Endothelial cell of umbilical vein (primary cell): ENCODE results near the gene GRK5. TPM values are rescaled to one million over a fixed set of nuclear protein-coding genes. Genes with fewer than 3 reads are reported as not detected.

ENCODE experiments used
- BruUV-seq: library from RNA; stranded (reverse); fragments of 400-500 nt; replicated peaks from 2 replicates; lab custom pipeline; 2021; lab: Mats Ljungman, UMichigan
- CTCF ChIA-PET: fragments of 300-600, 350-600 bp; sonication (Branson Sonifier 250); formaldehyde crosslinking; loops from one replicate; lab custom pipeline; 2021; ENCODE audit warnings: antibody characterized with exemption, inconsistent platforms; lab: Charles Lee
- POLR2A ChIA-PET: fragments of 300-600, 350-600 bp; sonication (Branson Sonifier 250); formaldehyde crosslinking; loops from one replicate; lab custom pipeline; 2021; ENCODE audit warnings: antibody characterized with exemption, inconsistent platforms; lab: Charles Lee
- DNase-seq: peaks from one replicate; pipeline ENCODE4 v3.0.0-alpha.2; 2011; ENCODE audit warnings: low read depth, low spot score
- FAIRE-seq: peaks from 2 replicates; lab custom pipeline; 2011; peaks lifted over from hg19 to GRCh38; lab: Jason Lieb, UNC
- H2AFZ ChIP-seq: 2 replicates; pipeline ENCODE4 v1.6.0; 2012; ENCODE audit warnings: low read depth, low read length, control low read depth, inconsistent platforms
- H3K27ac ChIP-seq: 2 replicates; pipeline ENCODE4 v1.5.1; 2011; ENCODE audit warnings: low read depth, mild to moderate bottlenecking, control low read depth, low read length, moderate library complexity; ENCODE audit not compliant: insufficient read depth
- H3K27me3 ChIP-seq, 2 experiments: 2 replicates each; pipeline versions ENCODE4 v1.6.0 to v1.6.1; 2011; ENCODE audit warnings: low read length in 2 of 2, mixed read lengths in 1 of 2; ENCODE audit not compliant: control insufficient read depth in 2 of 2, insufficient read depth in 2 of 2
- H3K36me3 ChIP-seq, 2 experiments: 2 replicates in 1 of 2; 3 replicates in 1 of 2; pipeline ENCODE4 v1.5.1; 2011; ENCODE audit warnings: low read length in 2 of 2, mild to moderate bottlenecking in 1 of 2, moderate library complexity in 1 of 2; ENCODE audit not compliant: control insufficient read depth in 2 of 2, insufficient read depth in 2 of 2; ENCODE audit errors: extremely low read depth in 1 of 2
- H3K4me1 ChIP-seq: 3 replicates; pipeline ENCODE4 v1.5.1; 2011; ENCODE audit warnings: mild to moderate bottlenecking, low read length; ENCODE audit not compliant: control insufficient read depth, insufficient read depth; ENCODE audit errors: extremely low read depth
- H3K4me2 ChIP-seq: 2 replicates; pipeline ENCODE4 v1.6.1; 2011; ENCODE audit warnings: low read length, control low read depth, mixed read lengths; ENCODE audit not compliant: insufficient read depth
- H3K4me3 ChIP-seq, 3 experiments: fragments of 200-600 bp in 1 of 3; sonication (generic), shearing (Covaris generic) in 1 of 3; replicated peaks in 1 of 3; 2 replicates each; pipeline ENCODE4 v1.5.1; 2011 to 2016; ENCODE audit warnings: control low read depth in 3 of 3, low read length in 3 of 3, mild to moderate bottlenecking in 2 of 3, inconsistent platforms in 1 of 3, low read depth in 1 of 3, moderate library complexity in 1 of 3; ENCODE audit not compliant: insufficient read depth in 1 of 3
- H3K79me2 ChIP-seq: 2 replicates; pipeline ENCODE4 v1.6.0; 2012; ENCODE audit warnings: low read length, inconsistent platforms; ENCODE audit not compliant: control insufficient read depth, insufficient read depth
- H3K9ac ChIP-seq: replicated peaks from 2 replicates; pipeline ENCODE3; 2011; ENCODE audit warnings: low read length, control low read depth; ENCODE audit not compliant: insufficient read depth; ENCODE audit errors: extremely low read depth
- H3K9me1 ChIP-seq: replicated peaks from 3 replicates; pipeline ENCODE4 v1.6.0; 2011; ENCODE audit warnings: mild to moderate bottlenecking, low read length; ENCODE audit not compliant: control insufficient read depth, insufficient read depth; ENCODE audit errors: extremely low read depth
- H3K9me3 ChIP-seq: replicated peaks from 2 replicates; pipeline ENCODE4 v1.5.1; 2012; ENCODE audit warnings: low read length, inconsistent platforms; ENCODE audit not compliant: control insufficient read depth, insufficient read depth
- H4K20me1 ChIP-seq: replicated peaks from 2 replicates; pipeline ENCODE3; 2011; ENCODE audit warnings: mild to moderate bottlenecking, low read length; ENCODE audit not compliant: control insufficient read depth, insufficient read depth; ENCODE audit errors: extremely low read depth
- CTCF ChIP-seq, 2 donors: IDR thresholded peaks; 1 replicate in 1 of 2; 2 replicates in 1 of 2; pipeline ENCODE4 v1.5.1; 2011; ENCODE audit warnings: low read length in 2 of 2, mild to moderate bottlenecking in 2 of 2, moderate library complexity in 2 of 2, control low read depth in 1 of 2, inconsistent platforms in 1 of 2, low read depth in 1 of 2; ENCODE audit not compliant: insufficient read depth in 1 of 2; ENCODE audit errors: extremely low read depth in 1 of 2
- EZH2 ChIP-seq: IDR thresholded peaks from 2 replicates; pipeline ENCODE4 v1.6.1; 2012; ENCODE audit warnings: borderline replicate concordance, low read depth, mild to moderate bottlenecking, moderate library complexity, low read length, inconsistent platforms; ENCODE audit not compliant: severe bottlenecking
- JUN ChIP-seq: IDR thresholded peaks from 2 replicates; pipeline ENCODE4 v1.6.1; 2011; ENCODE audit warnings: borderline replicate concordance, low read depth; ENCODE audit not compliant: insufficient read length, insufficient read depth
- MAX ChIP-seq: IDR thresholded peaks from 2 replicates; pipeline ENCODE4 v1.6.1; 2011; ENCODE audit not compliant: insufficient read depth, insufficient read length
- MYC ChIP-seq: IDR thresholded peaks from one replicate; pipeline ENCODE4 v1.6.1; 2011; ENCODE audit warnings: mild to moderate bottlenecking, low read depth, low read length
- POLR2A ChIP-seq: IDR thresholded peaks from 2 replicates; pipeline ENCODE4 v1.6.1; 2012; ENCODE audit warnings: low read depth, mild to moderate bottlenecking, control low read depth, low read length
- POLR2AphosphoS5 ChIP-seq: IDR thresholded peaks from 2 replicates; pipeline ENCODE4 v1.6.1; 2012; ENCODE audit warnings: low read depth, mild to moderate bottlenecking, control low read depth, low read length, moderate library complexity; ENCODE audit not compliant: insufficient read depth
- dilution Hi-C: fragments of 300-500 bp; cut with MboI; formaldehyde crosslinking; loops from one replicate; pipeline ENCODE4 v1.15.0; 2019; ENCODE audit warnings: low sequenced_read_pairs; ENCODE audit not compliant: extremely low pct_ligation_motif_present
- intact Hi-C: fragments of 100-400 bp; cut with micrococcal nuclease; formaldehyde crosslinking; loops from one replicate; pipeline ENCODE4 v1.10.0; 2022
- polyA plus RNA-seq, 4 experiments: library from polyadenylated mRNA; depleted of rRNA in 3 of 4; stranded (reverse) in 3 of 4; unstranded in 1 of 4; fragments of >200 nt; gene quantifications; 2 replicates each; pipeline versions ENCODE4 v1.2.1 to v1.2.3, GENCODE V29; 2011 to 2012; ENCODE audit warnings: missing spikeins in 1 of 4
- total RNA-seq: library from RNA; stranded (reverse); gene quantifications from 2 replicates; pipeline ENCODE4 v1.2.3, GENCODE V29; 2021

GRK5 gene
- total and polyA plus RNA-seq, 2 donors (not counting 3 experiments of a cell fraction or from before 2014, with no cell fraction given) = 13.1 to 29.5 TPM

GRCh38 chr10:119227825-119228224 lies 20.5 kb downstream of the GRK5 start:
- TF ChIP-seq JUN = no peak
- no peak for TF ChIP-seq MYC
- no peak for TF ChIP-seq POLR2AphosphoS5
- TF ChIP-seq EZH2 = no peak
- no peak for TF ChIP-seq MAX
- no peak for TF ChIP-seq CTCF (IDR thresholded peaks at IDR 0.05; ENCODE audit: extremely low read depth in 1 of 2, insufficient read depth in 1 of 2, low read depth in 1 of 2, low read length in 2 of 2)
- no peak for TF ChIP-seq POLR2A
- DNase-seq (no peak), FAIRE-seq (no peak)
- no peak overlapping the region for H3K9ac ChIP-seq
- no peak overlapping the region for H3K4me3 ChIP-seq
- intact Hi-C loops (no loop called here), dilution Hi-C loops (no loop called here)
- CTCF ChIA-PET = interaction anchor here (1.4 kb wide), 1 partner anchor 18 kb away, joined by 4 read pairs; no protein-coding TSS in a partner anchor
- H3K4me1 ChIP-seq = peaks cover 11% of the 10 kb centered on the region
- H3K79me2 ChIP-seq = no peaks in the 10 kb centered on the region
- no TSS peak for BruUV-seq
- H3K9me1 ChIP-seq = no peaks in the 10 kb centered on the region
- peaks cover 3% of the 10 kb centered on the region for H4K20me1 ChIP-seq
- no peaks in the 10 kb centered on the region for H3K36me3 ChIP-seq
- H3K27me3 ChIP-seq = no peaks in the 10 kb centered on the region
- no peaks in the 10 kb centered on the region for H3K9me3 ChIP-seq
- H2AFZ ChIP-seq = no peak overlapping the region
- POLR2A ChIA-PET = no interaction called here
- H3K27ac ChIP-seq = no peak overlapping the region
- no peak overlapping the region for H3K4me2 ChIP-seq
